ENCODE results near the gene NKRF. TPM values are rescaled to one million over a fixed set of nuclear protein-coding genes. Genes with fewer than 3 reads are reported as not detected.

Gene NKRF
- total and polyA plus RNA-seq, 8 donors: 2.5 to 4.7 (median 3.3) TPM

- H3K27me3 ChIP-seq: no peaks in the 10 kb centered on the region
- whole genome bisulfite sequencing, 2 donors: 77 to 79% methylated on average over 2 of the region's 2 CpGs
- no peak overlapping the region for H3K27ac ChIP-seq
- DNase-seq (no peak), FAIRE-seq (no peak), ATAC-seq (no peak)
- no peak for TF ChIP-seq CTCF (IDR thresholded peaks at IDR 0.05)
- intact Hi-C loops (cut with DNase I): no loop called here
- no peaks in the 10 kb centered on the region for H3K9me3 ChIP-seq
- H3K4me1 ChIP-seq: no peaks in the 10 kb centered on the region
- no peak overlapping the region for H3K4me3 ChIP-seq
- H3K36me3 ChIP-seq: no peaks in the 10 kb centered on the region
Measured at GRCh38 chrX:119625843-119626242, 19.6 kb upstream of the NKRF start.

GRCh38 chrX:119624951-119625668 is 18.9 kb upstream of the NKRF start:
- TF ChIP-seq CTCF (IDR thresholded peaks at IDR 0.05): no peak
- WGBS, 2 donors: 81 to 88% methylated on average over 10 of the region's 10 CpGs
- Histone ChIP-seq H3K27me3 (no peaks in the 10 kb centered on the region), H3K36me3 (no peaks in the 10 kb centered on the region), H3K27ac (no peak overlapping the region), H3K4me1 (no peaks in the 10 kb centered on the region), H3K9me3 (no peaks in the 10 kb centered on the region), H3K4me3 (no peak overlapping the region)
- DNase-seq: no peak
- no peak for FAIRE-seq
- no peak for ATAC-seq
- intact Hi-C loops (cut with DNase I): no loop called here

GRCh38 chrX:119624417-119624816 is 18.2 kb upstream of the NKRF start:
- ATAC-seq: no peak
- intact Hi-C loops (cut with DNase I): no loop called here
- Histone ChIP-seq H3K9me3 (no peaks in the 10 kb centered on the region), H3K36me3 (no peaks in the 10 kb centered on the region), H3K4me1 (no peaks in the 10 kb centered on the region), H3K4me3 (no peak overlapping the region), H3K27me3 (no peaks in the 10 kb centered on the region), H3K27ac (no peak overlapping the region)
- WGBS, 2 donors: 91 to 93% methylated on average over 10 to 11 of the region's 11 CpGs
- no peak for DNase-seq
- no peak for FAIRE-seq
- no peak for TF ChIP-seq CTCF (IDR thresholded peaks at IDR 0.05)

- no peak for TF ChIP-seq CTCF (IDR thresholded peaks at IDR 0.05)
- no peak for DNase-seq
Measured at GRCh38 chrX:119622356-119623232, 16.4 kb upstream of the NKRF start.

More at GRCh38 chrX:119622356-119623232, 16.4 kb upstream of the NKRF start:
- intact Hi-C loops (cut with DNase I): no loop called here
- H3K36me3 ChIP-seq: no peaks in the 10 kb centered on the region
- WGBS, 2 donors: 53 to 57% methylated on average over 9 of the region's 9 CpGs
- H3K4me1 ChIP-seq: no peaks in the 10 kb centered on the region
- no peak for FAIRE-seq
- no peak overlapping the region for H3K27ac ChIP-seq
- no peak overlapping the region for H3K4me3 ChIP-seq
- no peaks in the 10 kb centered on the region for H3K9me3 ChIP-seq
- no peaks in the 10 kb centered on the region for H3K27me3 ChIP-seq
- ATAC-seq: peak in 1 of 4 donors; percentile 34

Data from pancreas (tissue), 10 donors.